Measurements from ENCODE around the gene APOBEC3C. TPM values are rescaled to one million over a fixed set of nuclear protein-coding genes. Genes with fewer than 3 reads are reported as not detected.
"Not testable (repeated sequence)": the region's sequence is repeated elsewhere in the genome, so short reads cannot be mapped to it uniquely, and the experiment has no call there.

The APOBEC3C gene
- polyA plus RNA-seq, 3 donors: 19.7 to 86.3 (median 69.4) TPM

GRCh38 chr22:39039306-39040126 is 25.5 kb downstream of the APOBEC3C start:
- no peak for DNase-seq
- Mint-ChIP-seq H3K36me3 (peaks cover 6 to 13% of the 10 kb centered on the region in 2 donors), H3K9me3 (peaks cover 0 to 1% (median 0%) of the 10 kb centered on the region in 7 donors), H3K4me3 (peak overlapping the region; percentile 79 to 82), H3K27me3 (ENCODE audit: low read depth in 3 of 3) (no peaks in the 10 kb centered on the region), H3K4me1 (peaks cover 24% of the 10 kb centered on the region), H3K27ac (peak overlapping the region in 6 of 7 donors; percentile 8 to 82 (median 44))
- Histone ChIP-seq H2AFZ (ENCODE audit: insufficient read depth, low read depth, low read length, poor library complexity, severe bottlenecking) (peak overlapping the region; percentile 84), H3K4me2 (replicated peaks; ENCODE audit: extremely low read depth, low read length, poor library complexity, severe bottlenecking) (peak overlapping the region; percentile 61), H3K79me2 (ENCODE audit: insufficient read depth, low read length) (peaks cover 9% of the 10 kb centered on the region), H3K36me3 (replicated peaks in 1 of 2; ENCODE audit: control insufficient read depth in 1 of 2, insufficient read depth in 2 of 2, low read length in 2 of 2) (peaks cover 0 to 10% of the 10 kb centered on the region in 2 donors), H3K9me3 (replicated peaks in 1 of 2; ENCODE audit: control insufficient read depth in 1 of 2, insufficient read depth in 1 of 2, low read length in 2 of 2) (no peaks in the 10 kb centered on the region), H3K4me3 (replicated peaks in 1 of 3; ENCODE audit: low read depth in 2 of 3, low read length in 3 of 3) (peak overlapping the region in 1 of 3 experiments; percentile 86), H4K20me1 (ENCODE audit: insufficient read depth, low read length) (no peaks in the 10 kb centered on the region), H3K27me3 (ENCODE audit: control insufficient read depth in 2 of 2, insufficient read depth in 2 of 2, low read length in 2 of 2) (no peaks in the 10 kb centered on the region), H3K9ac (ENCODE audit: insufficient read depth, low read length, poor library complexity, severe bottlenecking) (no peak overlapping the region), H3K27ac (ENCODE audit: low read depth in 1 of 2, low read length in 2 of 2) (peak overlapping the region; percentile 63 to 87), H3K4me1 (ENCODE audit: control insufficient read depth in 1 of 2, insufficient read depth in 2 of 2, low read length in 2 of 2) (peaks cover 16 to 20% of the 10 kb centered on the region in 2 donors)
- TF ChIP-seq, protein P1, sequence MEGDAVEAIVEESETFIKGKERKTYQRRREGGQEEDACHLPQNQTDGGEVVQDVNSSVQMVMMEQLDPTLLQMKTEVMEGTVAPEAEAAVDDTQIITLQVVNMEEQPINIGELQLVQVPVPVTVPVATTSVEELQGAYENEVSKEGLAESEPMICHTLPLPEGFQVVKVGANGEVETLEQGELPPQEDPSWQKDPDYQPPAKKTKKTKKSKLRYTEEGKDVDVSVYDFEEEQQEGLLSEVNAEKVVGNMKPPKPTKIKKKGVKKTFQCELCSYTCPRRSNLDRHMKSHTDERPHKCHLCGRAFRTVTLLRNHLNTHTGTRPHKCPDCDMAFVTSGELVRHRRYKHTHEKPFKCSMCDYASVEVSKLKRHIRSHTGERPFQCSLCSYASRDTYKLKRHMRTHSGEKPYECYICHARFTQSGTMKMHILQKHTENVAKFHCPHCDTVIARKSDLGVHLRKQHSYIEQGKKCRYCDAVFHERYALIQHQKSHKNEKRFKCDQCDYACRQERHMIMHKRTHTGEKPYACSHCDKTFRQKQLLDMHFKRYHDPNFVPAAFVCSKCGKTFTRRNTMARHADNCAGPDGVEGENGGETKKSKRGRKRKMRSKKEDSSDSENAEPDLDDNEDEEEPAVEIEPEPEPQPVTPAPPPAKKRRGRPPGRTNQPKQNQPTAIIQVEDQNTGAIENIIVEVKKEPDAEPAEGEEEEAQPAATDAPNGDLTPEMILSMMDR (IDR thresholded peaks at IDR 0.05): no peak
- 93% methylated on average over 9 of the region's 19 CpGs for WGBS (ENCODE audit: insufficient coverage)
- intact Hi-C loops (cut with micrococcal nuclease): no loop called here

- H3K36me3 ChIP-seq (replicated peaks in 1 of 2; ENCODE audit: control insufficient read depth in 1 of 2, insufficient read depth in 2 of 2, low read length in 2 of 2); intact Hi-C loops (cut with micrococcal nuclease); DNase-seq; H3K27me3 ChIP-seq (ENCODE audit: control insufficient read depth in 2 of 2, insufficient read depth in 2 of 2, low read length in 2 of 2); H3K9me3 Mint-ChIP-seq; H3K79me2 ChIP-seq (ENCODE audit: insufficient read depth, low read length); H3K27me3 Mint-ChIP-seq (ENCODE audit: low read depth in 3 of 3); H4K20me1 ChIP-seq (ENCODE audit: insufficient read depth, low read length); H3K9me3 ChIP-seq (replicated peaks in 1 of 2; ENCODE audit: control insufficient read depth in 1 of 2, insufficient read depth in 1 of 2, low read length in 2 of 2): not testable (repeated sequence)
- Mint-ChIP-seq H3K36me3 (peaks cover 10 to 17% of the 10 kb centered on the region in 2 donors), H3K4me1 (peaks cover 28% of the 10 kb centered on the region), H3K27ac (peak overlapping the region in 6 of 7 donors; percentile 8 to 82 (median 66)), H3K4me3 (peak overlapping the region; percentile 79 to 82)
- H3K9ac ChIP-seq (ENCODE audit: insufficient read depth, low read length, poor library complexity, severe bottlenecking): peak overlapping the region; percentile 73
- peak overlapping the region; percentile 84 for H2AFZ ChIP-seq (ENCODE audit: insufficient read depth, low read depth, low read length, poor library complexity, severe bottlenecking)
- 64% methylated on average over 2 of the region's 14 CpGs for WGBS (ENCODE audit: insufficient coverage)
- peak overlapping the region; percentile 61 for H3K4me2 ChIP-seq (replicated peaks; ENCODE audit: extremely low read depth, low read length, poor library complexity, severe bottlenecking)
- H3K27ac ChIP-seq (ENCODE audit: low read depth in 1 of 2, low read length in 2 of 2): peak overlapping the region; percentile 63 to 87
- peak overlapping the region; percentile 62 to 86 (median 64) for H3K4me3 ChIP-seq (replicated peaks in 1 of 3; ENCODE audit: low read depth in 2 of 3, low read length in 3 of 3)
- peaks cover 16 to 20% of the 10 kb centered on the region in 2 donors for H3K4me1 ChIP-seq (ENCODE audit: control insufficient read depth in 1 of 2, insufficient read depth in 2 of 2, low read length in 2 of 2)
Measured at GRCh38 chr22:39040155-39040537, 26.1 kb downstream of the APOBEC3C start.

DNA sequence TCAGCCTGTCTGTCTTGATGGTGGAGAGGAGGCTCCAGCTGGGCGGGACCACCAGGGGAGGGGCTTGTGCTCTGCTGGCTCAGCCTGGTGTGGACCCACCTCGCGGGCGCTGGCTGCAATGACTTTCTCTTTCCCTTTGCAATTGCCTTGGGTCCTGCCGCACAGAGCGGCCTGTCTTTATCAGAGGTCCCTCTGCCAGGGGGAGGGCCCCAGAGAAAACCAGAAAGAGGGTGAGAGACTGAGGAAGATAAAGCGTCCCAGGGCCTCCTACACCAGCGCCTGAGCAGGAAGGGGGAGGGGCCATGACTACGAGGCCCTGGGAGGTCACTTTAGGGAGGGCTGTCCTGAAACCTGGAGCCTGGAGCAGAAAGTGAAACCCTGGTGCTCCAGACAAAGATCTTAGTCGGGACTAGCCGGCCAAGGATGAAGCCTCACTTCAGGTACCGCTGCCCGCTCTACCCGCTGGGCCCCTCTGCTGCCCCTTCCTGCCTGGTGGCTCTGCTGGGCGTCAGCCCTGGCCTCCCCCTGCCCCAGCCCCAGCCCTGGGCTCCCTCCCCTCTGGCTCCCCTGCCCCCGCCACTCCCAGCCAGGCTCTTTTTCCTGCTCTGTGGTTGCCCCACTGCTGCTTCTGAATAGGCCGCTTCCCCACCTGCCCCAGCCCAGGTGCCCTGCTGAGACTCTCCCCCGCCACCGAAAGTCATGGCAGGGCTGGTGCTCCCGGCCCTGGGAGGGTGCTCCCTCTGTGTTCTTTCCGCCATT is 26.7 kb downstream of the APOBEC3C start, which contains the start of gene APOBEC3F:
Gene APOBEC3F (plus strand): TSS at position 327 of the 759 bp plus-strand sequence. CDS start 97 bp downstream, at position 424.
- Histone ChIP-seq H3K27ac (ENCODE audit: low read depth in 1 of 2, low read length in 2 of 2) (peak within 1 kb of the TSS; percentile 63 to 87), H2AFZ (ENCODE audit: insufficient read depth, low read depth, low read length, poor library complexity, severe bottlenecking) (peak within 1 kb of the TSS; percentile 84), H3K4me3 (replicated peaks in 1 of 3; ENCODE audit: low read depth in 2 of 3, low read length in 3 of 3) (peak within 1 kb of the TSS; percentile 62 to 86 (median 64)), H3K4me1 (ENCODE audit: control insufficient read depth in 1 of 2, insufficient read depth in 2 of 2, low read length in 2 of 2) (peaks cover 16 to 20% of the 10 kb centered on the region in 2 donors), H3K4me2 (replicated peaks; ENCODE audit: extremely low read depth, low read length, poor library complexity, severe bottlenecking) (peak within 1 kb of the TSS; percentile 91), H3K9ac (ENCODE audit: insufficient read depth, low read length, poor library complexity, severe bottlenecking) (peak within 1 kb of the TSS; percentile 73)
- H3K79me2 ChIP-seq (ENCODE audit: insufficient read depth, low read length); intact Hi-C loops (cut with micrococcal nuclease); H3K36me3 ChIP-seq (replicated peaks in 1 of 2; ENCODE audit: control insufficient read depth in 1 of 2, insufficient read depth in 2 of 2, low read length in 2 of 2); H3K27me3 ChIP-seq (ENCODE audit: control insufficient read depth in 2 of 2, insufficient read depth in 2 of 2, low read length in 2 of 2); H3K9me3 Mint-ChIP-seq; H4K20me1 ChIP-seq (ENCODE audit: insufficient read depth, low read length); H3K9me3 ChIP-seq (replicated peaks in 1 of 2; ENCODE audit: control insufficient read depth in 1 of 2, insufficient read depth in 1 of 2, low read length in 2 of 2); H3K27me3 Mint-ChIP-seq (ENCODE audit: low read depth in 3 of 3): not testable (repeated sequence)
- H3K4me3 Mint-ChIP-seq: peak within 1 kb of the TSS; percentile 79 to 90
- peak; percentile 18 to 23 (median 20) for DNase-seq
- WGBS (ENCODE audit: insufficient coverage): under 1% methylated on average over 12 of the region's 21 CpGs
- H3K27ac Mint-ChIP-seq: peak within 1 kb of the TSS; percentile 73 to 90 (median 84)
- peaks cover 16 to 23% of the 10 kb centered on the region in 2 donors for H3K36me3 Mint-ChIP-seq
- H3K4me1 Mint-ChIP-seq: peaks cover 34% of the 10 kb centered on the region

Data from CD14-positive monocyte (primary cell).